Dendritic cell treated with granulocyte-macrophage colony-stimulating factor and Interleukin-4, amounts not matched to agents 40 ng/mL and 50 ng/mL, for 4 days (primary cell): ENCODE data around the gene CYTL1.
"Not testable (repeated sequence)": the region's sequence is repeated elsewhere in the genome, so short reads cannot be mapped to it uniquely, and the experiment has no call there.

Experiments
- H3K27ac Mint-ChIP-seq: one replicate; pipeline ENCODE4 v1.8.0; 2022; ENCODE audit warnings: mild to moderate bottlenecking, mixed read lengths
- H3K27me3 Mint-ChIP-seq: one replicate; pipeline ENCODE4 v1.8.0; 2022; ENCODE audit warnings: mild to moderate bottlenecking, mixed read lengths
- H3K36me3 Mint-ChIP-seq: one replicate; pipeline ENCODE4 v1.8.0; 2022; ENCODE audit warnings: low read depth, mixed read lengths
- H3K4me1 Mint-ChIP-seq: one replicate; pipeline ENCODE4 v1.8.0; 2022; ENCODE audit warnings: low read depth, mixed read lengths
- H3K4me3 Mint-ChIP-seq: one replicate; pipeline ENCODE4 v1.8.0; 2022; ENCODE audit warnings: mild to moderate bottlenecking, moderate library complexity, mixed read lengths
- H3K9me3 Mint-ChIP-seq: one replicate; pipeline ENCODE4 v1.8.0; 2022; ENCODE audit warnings: mixed read lengths
- intact Hi-C: fragments of 100-400 bp; cut with micrococcal nuclease; formaldehyde crosslinking; loops from one replicate; pipeline ENCODE4 v1.15.0; 2022

CYTL1 gene, protein sequence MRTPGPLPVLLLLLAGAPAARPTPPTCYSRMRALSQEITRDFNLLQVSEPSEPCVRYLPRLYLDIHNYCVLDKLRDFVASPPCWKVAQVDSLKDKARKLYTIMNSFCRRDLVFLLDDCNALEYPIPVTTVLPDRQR

DNA sequence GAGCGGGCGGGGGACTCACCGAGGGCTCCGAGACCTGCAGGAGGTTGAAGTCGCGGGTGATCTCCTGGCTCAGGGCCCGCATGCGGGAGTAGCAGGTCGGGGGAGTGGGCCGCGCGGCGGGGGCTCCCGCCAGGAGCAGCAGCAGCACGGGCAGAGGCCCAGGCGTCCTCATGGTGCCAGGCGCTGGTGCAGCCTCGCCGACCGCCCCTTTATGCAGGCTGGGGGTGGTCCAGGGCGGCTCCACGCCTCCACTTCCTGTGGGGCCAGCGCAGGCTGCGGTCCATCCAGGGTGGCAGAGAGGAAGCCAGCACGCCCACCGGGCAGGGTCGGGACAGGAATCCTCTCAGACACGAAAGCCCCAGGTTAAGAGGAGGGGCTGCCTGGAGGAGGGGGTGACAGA lies at the start of gene CYTL1:
Gene CYTL1, minus strand, starts transcription at position 185 of the 400 bp plus-strand sequence. Its CDS starts 13 bp downstream, at position 172.
- peak within 1 kb of the TSS; percentile 69 for H3K4me3 Mint-ChIP-seq
- intact Hi-C loops: no loop called here
- no peaks in the 10 kb centered on the region for H3K36me3 Mint-ChIP-seq
- peak within 1 kb of the TSS; percentile 30 for H3K27ac Mint-ChIP-seq
- no peaks in the 10 kb centered on the region for H3K9me3 Mint-ChIP-seq
- H3K4me1 Mint-ChIP-seq: peaks cover 17% of the 10 kb centered on the region
- H3K27me3 Mint-ChIP-seq: peaks cover 10% of the 10 kb centered on the region

DNA sequence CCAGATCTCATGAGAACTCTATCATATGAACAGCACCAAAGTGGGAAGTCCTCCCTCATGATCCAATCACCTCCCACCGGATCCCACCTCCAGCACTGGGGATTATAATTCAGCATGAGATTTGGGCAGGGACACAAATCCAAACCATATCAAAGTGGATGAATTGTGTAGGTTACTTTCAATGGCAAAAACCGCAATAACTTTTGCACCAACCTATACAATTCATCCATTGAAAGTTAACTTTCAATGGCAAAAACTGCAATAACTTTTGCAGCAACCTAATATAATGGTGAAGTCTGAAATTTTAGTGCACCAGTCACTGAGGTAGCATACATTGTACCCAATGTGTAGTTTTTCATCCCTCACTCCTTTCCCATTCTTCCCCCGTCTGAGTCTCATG lies 48.6 kb upstream of the CYTL1 start:
- H3K9me3 Mint-ChIP-seq: peaks cover 25% of the 10 kb centered on the region
- H3K36me3 Mint-ChIP-seq: no peaks in the 10 kb centered on the region
- no peaks in the 10 kb centered on the region for H3K27me3 Mint-ChIP-seq
- H3K4me1 Mint-ChIP-seq: no peaks in the 10 kb centered on the region
- no peak overlapping the region for H3K4me3 Mint-ChIP-seq
- intact Hi-C loops: no loop called here
- no peak overlapping the region for H3K27ac Mint-ChIP-seq

DNA sequence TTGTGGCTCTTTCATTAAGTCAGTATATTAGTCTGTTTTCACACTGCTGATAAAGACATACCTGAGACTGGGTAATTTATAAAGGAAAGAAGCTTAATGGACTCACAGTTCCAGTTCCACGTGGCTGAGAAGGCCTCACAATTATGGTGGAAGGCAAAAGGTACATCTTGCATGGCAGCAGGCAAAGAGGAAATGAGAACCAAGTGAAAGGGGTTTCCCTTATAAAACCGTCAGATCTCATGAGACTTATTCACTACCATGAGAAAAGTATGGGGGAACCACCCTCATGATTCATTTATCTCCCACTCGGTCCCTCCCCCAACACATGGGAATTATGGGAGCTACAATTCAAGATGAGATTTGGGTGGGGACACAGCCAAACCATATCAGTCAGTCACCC lies 47.7 kb upstream of the CYTL1 start:
- H3K27me3 Mint-ChIP-seq, H3K36me3 Mint-ChIP-seq, intact Hi-C loops, H3K27ac Mint-ChIP-seq, H3K4me1 Mint-ChIP-seq, H3K4me3 Mint-ChIP-seq: not testable (repeated sequence)
- peaks cover 25% of the 10 kb centered on the region for H3K9me3 Mint-ChIP-seq

DNA sequence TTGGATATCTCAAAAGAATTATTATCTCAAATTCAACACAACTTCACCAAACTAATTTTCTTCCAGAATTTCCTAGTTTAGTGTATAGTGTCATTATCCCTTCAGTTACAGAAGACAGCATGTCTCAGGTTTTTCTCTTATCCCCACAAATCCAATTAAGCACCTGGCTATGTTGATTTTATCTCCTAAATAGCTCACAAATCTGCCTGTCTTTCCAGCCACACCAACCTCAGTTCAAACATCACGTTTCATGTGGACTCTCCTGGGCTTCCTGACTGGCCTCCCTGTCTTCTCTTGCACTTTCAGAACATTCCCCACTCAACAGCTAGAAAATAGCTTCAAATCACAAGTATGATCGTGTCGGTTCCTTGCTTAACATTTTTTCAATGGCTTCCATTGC lies 46.8 kb upstream of the CYTL1 start:
- intact Hi-C loops: no loop called here
- H3K4me3 Mint-ChIP-seq: no peak overlapping the region

DNA sequence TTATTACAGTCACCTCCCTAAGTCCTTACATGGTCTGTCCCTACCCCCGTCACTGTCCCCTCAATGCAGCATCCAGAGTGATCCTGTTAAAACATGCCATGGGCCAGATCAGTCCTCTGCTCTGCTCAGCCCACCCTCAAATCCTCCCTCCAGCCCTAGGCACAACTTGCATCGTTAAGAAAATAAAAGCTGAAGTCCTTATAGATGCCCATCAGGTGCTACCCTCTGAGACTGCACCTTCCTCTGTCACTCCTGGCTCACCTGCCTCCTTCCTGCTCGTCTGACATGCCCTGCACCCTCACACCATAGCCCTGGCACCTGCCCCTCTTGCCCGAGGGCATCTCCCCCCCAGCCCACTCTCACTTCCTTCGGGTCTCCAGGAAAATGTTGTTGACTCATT lies 36.2 kb upstream of the CYTL1 start:
- intact Hi-C loops: no loop called here
- Mint-ChIP-seq H3K27me3 (peaks cover 20% of the 10 kb centered on the region), H3K9me3 (no peaks in the 10 kb centered on the region), H3K4me1 (peaks cover 17% of the 10 kb centered on the region), H3K36me3 (peaks cover 6% of the 10 kb centered on the region), H3K4me3 (no peak overlapping the region), H3K27ac (no peak overlapping the region)

More for the DNA sequence above, 46.8 kb upstream of the CYTL1 start:
- no peaks in the 10 kb centered on the region for H3K4me1 Mint-ChIP-seq
- no peak overlapping the region for H3K27ac Mint-ChIP-seq
- H3K36me3 Mint-ChIP-seq: no peaks in the 10 kb centered on the region
- H3K27me3 Mint-ChIP-seq: no peaks in the 10 kb centered on the region
- peaks cover 25% of the 10 kb centered on the region for H3K9me3 Mint-ChIP-seq

DNA sequence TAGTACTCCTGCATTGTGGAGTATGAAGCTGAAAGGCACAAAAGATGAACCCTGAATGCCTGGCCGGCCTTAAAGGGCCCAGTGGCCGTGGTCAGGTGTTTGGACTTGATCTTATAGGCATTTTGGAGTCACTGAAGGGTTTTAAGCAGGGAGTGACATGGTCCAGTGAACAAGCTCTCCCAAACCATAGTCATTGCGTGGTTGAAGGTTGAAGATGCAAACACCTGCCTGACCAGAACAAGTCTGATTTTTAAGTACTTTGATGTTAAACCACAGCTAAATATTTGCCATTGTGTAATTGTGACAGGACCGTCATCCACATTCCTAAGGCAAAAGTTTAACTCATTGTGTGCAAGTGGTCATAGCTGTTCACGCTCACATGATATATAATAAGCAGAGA lies 35.3 kb upstream of the CYTL1 start:
- Mint-ChIP-seq H3K4me3 (no peak overlapping the region), H3K27me3 (peaks cover 20% of the 10 kb centered on the region), H3K27ac (no peak overlapping the region), H3K4me1 (peaks cover 20% of the 10 kb centered on the region), H3K9me3 (no peaks in the 10 kb centered on the region), H3K36me3 (peaks cover 6% of the 10 kb centered on the region)
- intact Hi-C loops: no loop called here

DNA sequence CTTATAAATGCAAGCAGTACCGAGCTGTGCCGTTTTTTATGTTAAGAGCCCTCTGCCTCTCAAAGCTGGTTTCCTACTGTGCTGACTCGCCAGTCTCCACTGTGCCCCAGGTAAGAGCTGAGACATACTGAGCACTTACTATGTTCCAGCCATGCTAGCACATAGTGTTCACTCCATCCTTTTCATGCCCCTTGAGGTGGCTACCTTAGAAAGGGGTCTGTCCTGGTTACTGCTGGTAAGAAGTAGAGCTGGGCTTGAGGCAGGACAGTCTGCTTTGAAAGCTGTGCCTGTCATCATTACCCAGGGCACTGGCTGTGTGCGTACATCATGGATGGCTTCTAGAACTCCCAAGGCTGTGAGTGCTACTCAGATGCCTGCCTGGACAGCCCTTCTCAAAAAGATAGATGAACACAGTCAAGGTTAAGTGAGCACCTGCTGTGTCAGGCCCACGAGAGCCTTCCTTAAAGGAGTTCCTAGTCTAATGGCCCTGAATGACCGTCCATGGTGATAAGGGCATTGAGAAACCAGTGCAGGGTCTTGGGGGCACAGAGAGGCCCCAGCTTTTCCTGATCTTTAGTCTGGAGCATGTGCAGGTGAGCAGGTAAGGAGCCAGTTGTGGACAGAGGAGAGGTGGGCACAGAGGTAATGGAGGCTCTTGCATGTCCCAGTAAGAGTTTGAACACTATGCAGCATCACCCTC lies 33.6 kb upstream of the CYTL1 start:
- Mint-ChIP-seq H3K27ac (no peak overlapping the region), H3K27me3 (peaks cover 20% of the 10 kb centered on the region), H3K4me3 (no peak overlapping the region), H3K9me3 (no peaks in the 10 kb centered on the region), H3K4me1 (peaks cover 22% of the 10 kb centered on the region), H3K36me3 (peaks cover 6% of the 10 kb centered on the region)
- intact Hi-C loops: no loop called here

DNA sequence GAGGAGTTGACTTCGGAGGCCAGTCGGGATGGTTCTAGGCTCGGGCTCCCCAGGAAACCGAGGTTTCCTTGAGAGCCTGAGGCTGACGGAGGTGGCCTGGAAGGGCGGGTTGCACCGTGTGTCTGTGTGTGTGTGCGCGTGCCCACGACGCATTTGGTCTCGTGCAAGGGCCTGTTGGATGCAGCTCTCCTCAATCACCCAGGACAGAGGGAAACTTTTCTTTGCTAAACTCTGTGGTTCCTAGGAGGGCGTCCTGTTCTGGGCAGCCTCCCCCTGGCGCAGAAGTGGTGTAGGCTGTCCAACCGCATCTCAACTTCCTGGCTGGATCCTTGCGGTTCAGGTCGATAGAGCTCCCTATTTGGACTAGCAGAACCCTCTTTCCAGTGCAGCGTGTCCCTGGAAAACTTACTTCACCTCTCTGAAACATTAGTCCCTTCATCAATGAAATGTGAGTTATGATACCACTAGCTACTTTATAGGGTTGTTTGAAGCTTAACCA lies 33.0 kb upstream of the CYTL1 start:
- peak overlapping the region; percentile 85 for H3K4me3 Mint-ChIP-seq
- H3K9me3 Mint-ChIP-seq: no peaks in the 10 kb centered on the region
- no peak overlapping the region for H3K27ac Mint-ChIP-seq
- peaks cover 25% of the 10 kb centered on the region for H3K4me1 Mint-ChIP-seq
- H3K27me3 Mint-ChIP-seq: peaks cover 20% of the 10 kb centered on the region
- intact Hi-C loops: no loop called here
- H3K36me3 Mint-ChIP-seq: peaks cover 6% of the 10 kb centered on the region

DNA sequence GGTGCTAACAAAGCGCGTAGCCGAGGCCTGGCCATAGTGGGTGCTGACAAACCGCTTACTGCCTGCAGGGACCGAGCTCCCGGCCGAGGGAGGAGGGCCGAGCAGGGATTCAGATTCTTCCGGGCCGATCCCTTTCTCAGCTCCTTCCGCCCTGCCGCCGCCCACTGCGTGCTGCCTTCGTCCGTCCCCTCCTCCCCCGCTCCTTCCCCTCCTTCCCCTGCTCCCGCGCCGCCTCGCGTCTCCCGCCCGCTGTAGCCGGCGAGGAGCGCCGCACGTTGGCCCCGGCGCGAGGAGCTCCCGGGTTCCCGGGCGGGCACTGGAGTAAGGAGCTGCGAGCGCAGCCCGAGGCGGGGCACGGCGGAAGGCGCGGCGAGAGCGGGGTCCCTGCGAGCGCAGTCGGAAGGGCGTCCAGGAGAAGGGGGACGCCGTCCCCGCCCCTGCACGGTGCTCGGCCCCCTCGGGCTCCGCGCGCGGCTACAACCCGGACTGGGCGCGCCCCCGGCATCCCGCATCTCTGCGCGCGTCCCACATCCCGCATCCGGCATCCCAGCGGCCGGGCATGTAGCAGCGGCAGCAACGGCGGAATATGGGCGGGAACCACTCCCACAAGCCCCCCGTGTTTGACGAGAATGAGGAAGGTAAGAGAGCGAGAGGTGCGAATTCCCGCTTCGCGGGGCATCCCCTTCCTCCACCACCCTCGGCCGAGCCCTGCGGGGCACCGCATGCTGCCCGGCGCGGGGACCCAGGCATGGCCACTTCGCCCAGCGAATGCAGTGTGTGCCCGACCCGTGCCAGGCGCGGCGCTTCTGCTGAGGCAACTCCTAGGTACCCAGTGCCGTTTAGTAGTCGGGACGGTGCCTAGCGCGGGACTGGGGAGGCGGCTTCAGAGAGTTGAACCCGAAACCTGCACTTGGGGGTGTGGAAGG lies 32.3 kb upstream of the CYTL1 start, which contains the start of gene STK32B:
Gene STK32B, plus strand, starts transcription at position 203 of the 926 bp plus-strand sequence.
- Mint-ChIP-seq H3K36me3 (peaks cover 6% of the 10 kb centered on the region), H3K27me3 (peaks cover 20% of the 10 kb centered on the region), H3K27ac (peak within 1 kb of the TSS; percentile 80), H3K4me1 (peaks cover 29% of the 10 kb centered on the region), H3K9me3 (no peaks in the 10 kb centered on the region), H3K4me3 (peak within 1 kb of the TSS; percentile 85)
- intact Hi-C loops: loop anchor here (2.0 kb wide), 2 partner anchors 409 to 761 kb away; no protein-coding TSS in a partner anchor

DNA sequence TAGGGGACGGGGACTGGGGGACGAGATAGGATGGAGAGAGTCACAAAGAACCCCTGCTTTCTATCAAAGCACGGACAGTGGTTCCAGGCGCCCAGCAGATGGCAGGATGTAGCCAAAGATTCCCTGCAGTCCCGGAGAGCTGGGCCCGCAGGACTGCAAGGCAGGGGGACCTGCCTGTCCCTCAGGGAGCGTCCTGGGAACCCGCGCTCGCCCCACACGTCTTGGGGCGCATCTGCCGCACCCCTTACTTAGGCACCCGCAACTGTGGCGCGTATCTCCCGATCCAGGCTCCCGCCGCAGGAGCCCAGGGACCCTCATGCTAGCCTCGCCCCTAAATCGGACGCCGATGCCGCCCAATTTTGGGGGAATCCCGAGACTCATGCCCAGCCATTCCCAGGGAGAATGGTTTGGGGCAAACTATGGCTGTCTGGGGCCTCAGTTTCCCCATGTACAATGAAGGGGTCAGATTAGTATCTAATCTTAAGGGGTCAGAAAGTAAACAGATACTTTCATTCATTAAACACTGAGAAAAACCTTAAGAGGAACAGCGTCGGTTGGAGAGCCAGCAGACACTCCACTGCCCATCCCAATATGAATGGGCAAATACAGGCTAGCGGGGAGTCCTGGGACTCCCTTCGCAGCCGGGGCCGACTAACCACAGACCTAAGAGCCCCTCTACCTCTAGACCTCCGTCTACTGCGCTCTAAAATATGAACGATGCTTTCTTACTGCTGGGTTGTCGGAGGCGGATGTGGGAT lies 31.4 kb upstream of the CYTL1 start:
- Mint-ChIP-seq H3K4me3 (peak overlapping the region; percentile 85), H3K27me3 (peaks cover 20% of the 10 kb centered on the region), H3K4me1 (peaks cover 37% of the 10 kb centered on the region), H3K36me3 (peaks cover 6% of the 10 kb centered on the region), H3K27ac (peak overlapping the region; percentile 80), H3K9me3 (no peaks in the 10 kb centered on the region)
- intact Hi-C loops: loop anchor here (1.0 to 2.0 kb wide), 3 partner anchors 92 to 762 kb away; no protein-coding TSS in a partner anchor

DNA sequence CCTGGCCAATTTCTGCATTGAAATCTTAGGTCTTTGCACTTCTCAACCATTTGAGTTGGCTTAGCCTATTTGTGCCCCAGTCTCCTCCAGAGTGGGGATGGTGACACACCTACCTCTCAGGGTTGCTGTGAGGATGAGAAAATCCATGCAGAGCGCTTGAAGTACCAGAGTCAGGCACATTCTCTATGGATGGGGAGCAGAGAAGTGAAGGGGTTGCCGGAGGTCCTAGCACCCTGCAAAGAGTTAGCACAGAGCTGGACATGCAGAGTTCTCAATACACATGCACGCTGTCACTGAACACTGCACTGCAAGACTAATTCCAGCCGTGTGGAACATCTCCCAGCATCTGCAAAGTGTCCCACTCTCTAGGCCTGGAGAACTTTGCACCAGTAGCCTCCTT lies 29.5 kb upstream of the CYTL1 start:
- Mint-ChIP-seq H3K36me3 (peaks cover 6% of the 10 kb centered on the region), H3K4me3 (no peak overlapping the region), H3K27me3 (peaks cover 20% of the 10 kb centered on the region), H3K4me1 (peaks cover 57% of the 10 kb centered on the region), H3K9me3 (no peaks in the 10 kb centered on the region), H3K27ac (no peak overlapping the region)
- intact Hi-C loops: no loop called here

DNA sequence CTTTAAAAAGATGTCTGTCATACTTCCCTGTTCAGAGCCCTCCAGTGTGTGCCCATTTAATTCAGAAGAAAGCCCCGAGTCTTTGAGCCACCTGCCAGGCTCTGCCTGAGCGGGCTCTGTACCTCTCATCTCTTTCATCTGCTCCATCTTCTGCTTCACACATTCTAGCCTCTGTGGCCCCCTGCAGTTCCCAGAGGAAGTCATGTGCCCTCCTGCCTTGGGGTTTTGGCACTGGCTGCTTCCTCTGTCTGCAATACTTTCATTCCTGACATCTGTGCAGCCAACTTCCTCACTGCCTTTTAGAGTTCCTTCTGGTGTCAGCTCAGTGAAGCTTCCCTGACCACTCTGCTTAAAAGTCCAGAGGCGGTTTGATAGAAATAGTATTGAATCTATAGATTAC lies 25.8 kb upstream of the CYTL1 start:
- H3K4me3 Mint-ChIP-seq: peak overlapping the region; percentile 48

DNA sequence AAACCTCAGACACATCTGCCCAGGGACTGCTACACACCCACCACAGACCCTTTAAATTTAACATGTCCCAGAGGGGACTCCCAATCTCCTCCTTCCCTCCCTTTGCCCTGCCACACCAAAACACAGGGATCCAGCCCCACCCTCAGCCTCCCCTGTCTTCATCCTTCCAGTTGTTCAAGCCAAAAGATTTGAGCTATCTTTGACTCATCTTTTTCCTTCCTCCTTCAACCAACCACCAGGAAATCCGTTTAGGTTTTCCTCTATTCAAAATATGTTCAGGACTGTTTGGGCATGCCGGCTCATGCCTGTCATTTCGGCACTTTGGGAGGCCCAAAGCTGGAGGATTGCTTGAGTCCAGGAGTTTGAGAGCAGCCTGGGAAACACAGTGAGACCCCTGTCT lies 25.1 kb upstream of the CYTL1 start:
- Mint-ChIP-seq H3K4me1 (peaks cover 52% of the 10 kb centered on the region), H3K27me3 (no peaks in the 10 kb centered on the region), H3K4me3 (no peak overlapping the region), H3K9me3 (no peaks in the 10 kb centered on the region), H3K36me3 (no peaks in the 10 kb centered on the region), H3K27ac (peak overlapping the region; percentile 28)
- intact Hi-C loops: no loop called here

More for the DNA sequence above, 25.8 kb upstream of the CYTL1 start:
- intact Hi-C loops: no loop called here
- Mint-ChIP-seq H3K27ac (peak overlapping the region; percentile 28), H3K27me3 (no peaks in the 10 kb centered on the region), H3K36me3 (no peaks in the 10 kb centered on the region), H3K4me1 (peaks cover 48% of the 10 kb centered on the region), H3K9me3 (no peaks in the 10 kb centered on the region)
